Glutamatergic neuron (in vitro differentiated cells): Measurements from ENCODE around the gene EDEM3. TPM values are rescaled to one million over a fixed set of nuclear protein-coding genes. Genes with fewer than 3 reads are reported as not detected.

Experiments
- DNase-seq: peaks from one replicate; pipeline ENCODE4 v3.0.0; 2022
- H3K27ac Mint-ChIP-seq: one replicate; pipeline ENCODE4 v1.8.0; 2020; ENCODE audit warnings: mild to moderate bottlenecking, mixed read lengths, inconsistent platforms; ENCODE audit not compliant: unreplicated experiment
- H3K27me3 Mint-ChIP-seq: one replicate; pipeline ENCODE4 v1.8.0; 2020; ENCODE audit warnings: mild to moderate bottlenecking, moderate library complexity, mixed read lengths, inconsistent platforms; ENCODE audit not compliant: unreplicated experiment
- H3K36me3 Mint-ChIP-seq: one replicate; pipeline ENCODE4 v1.8.0; 2020; ENCODE audit warnings: mild to moderate bottlenecking, mixed read lengths, inconsistent platforms; ENCODE audit not compliant: unreplicated experiment
- H3K4me1 Mint-ChIP-seq: one replicate; pipeline ENCODE4 v1.8.0; 2020; ENCODE audit warnings: mild to moderate bottlenecking, low read depth, mixed read lengths, inconsistent platforms; ENCODE audit not compliant: unreplicated experiment
- H3K4me3 Mint-ChIP-seq: one replicate; pipeline ENCODE4 v1.8.0; 2020; ENCODE audit warnings: mild to moderate bottlenecking, mixed read lengths, inconsistent platforms; ENCODE audit not compliant: unreplicated experiment
- H3K9me3 Mint-ChIP-seq: one replicate; pipeline ENCODE4 v1.8.0; 2020; ENCODE audit warnings: mild to moderate bottlenecking, moderate library complexity, mixed read lengths, inconsistent platforms; ENCODE audit not compliant: unreplicated experiment
- CTCF ChIP-seq: fragments of 200-600 bp; sonication (generic); IDR thresholded peaks from one replicate; pipeline ENCODE4 v1.5.0; 2021; ENCODE audit not compliant: partially characterized antibody, unreplicated experiment
- total RNA-seq: library from RNA; stranded (reverse); fragmentation: NEBNext Ultra II Directional; extraction: Animal tissue kit (Norgen Biotek cat#: 25700); gene quantifications from one replicate; pipeline ENCODE4 v1.2.1, GENCODE V29; 2021; ENCODE audit not compliant: unreplicated experiment

The EDEM3 gene
- total RNA-seq, 1 donor from 2014 or later, result 23.6 TPM

GRCh38 chr1:184698016-184698415, 56.6 kb downstream of the EDEM3 start:
- no peak for DNase-seq
- no peaks in the 10 kb centered on the region for H3K27me3 Mint-ChIP-seq
- no peak for TF ChIP-seq CTCF
- H3K27ac Mint-ChIP-seq, result no peak overlapping the region
- no peaks in the 10 kb centered on the region for H3K9me3 Mint-ChIP-seq
- peaks cover 5% of the 10 kb centered on the region for H3K4me1 Mint-ChIP-seq
- H3K36me3 Mint-ChIP-seq, result no peaks in the 10 kb centered on the region
- no peak overlapping the region for H3K4me3 Mint-ChIP-seq

- no peak for TF ChIP-seq CTCF
- Mint-ChIP-seq H3K27me3 (no peaks in the 10 kb centered on the region), H3K4me1 (peaks cover 2% of the 10 kb centered on the region), H3K27ac (no peak overlapping the region), H3K4me3 (no peak overlapping the region), H3K9me3 (no peaks in the 10 kb centered on the region), H3K36me3 (no peaks in the 10 kb centered on the region)
- DNase-seq, result no peak
Observed at GRCh38 chr1:184696403-184696802, 58.3 kb downstream of the EDEM3 start.

- Mint-ChIP-seq H3K36me3 (no peaks in the 10 kb centered on the region), H3K4me1 (peaks cover 2% of the 10 kb centered on the region), H3K27ac (no peak overlapping the region), H3K9me3 (no peaks in the 10 kb centered on the region), H3K4me3 (no peak overlapping the region), H3K27me3 (no peaks in the 10 kb centered on the region)
- DNase-seq, result no peak
- TF ChIP-seq CTCF, result no peak
Observed at GRCh38 chr1:184695023-184695422, 59.6 kb downstream of the EDEM3 start.

GRCh38 chr1:184693011-184693410, 61.6 kb downstream of the EDEM3 start:
- no peak for DNase-seq
- TF ChIP-seq CTCF, result no peak
- H3K4me1 Mint-ChIP-seq, result peaks cover 2% of the 10 kb centered on the region
- no peaks in the 10 kb centered on the region for H3K27me3 Mint-ChIP-seq
- no peaks in the 10 kb centered on the region for H3K9me3 Mint-ChIP-seq
- no peak overlapping the region for H3K4me3 Mint-ChIP-seq
- H3K36me3 Mint-ChIP-seq, result no peaks in the 10 kb centered on the region
- no peak overlapping the region for H3K27ac Mint-ChIP-seq

- DNase-seq, result no peak
- no peaks in the 10 kb centered on the region for H3K27me3 Mint-ChIP-seq
- peaks cover 2% of the 10 kb centered on the region for H3K4me1 Mint-ChIP-seq
- peak; percentile 64 for TF ChIP-seq CTCF
- no peak overlapping the region for H3K27ac Mint-ChIP-seq
- no peak overlapping the region for H3K4me3 Mint-ChIP-seq
- no peaks in the 10 kb centered on the region for H3K36me3 Mint-ChIP-seq
- no peaks in the 10 kb centered on the region for H3K9me3 Mint-ChIP-seq
Observed at GRCh38 chr1:184691719-184692324, 62.8 kb downstream of the EDEM3 start.
